ENCODE results near the gene ATP8A2.

DNA sequence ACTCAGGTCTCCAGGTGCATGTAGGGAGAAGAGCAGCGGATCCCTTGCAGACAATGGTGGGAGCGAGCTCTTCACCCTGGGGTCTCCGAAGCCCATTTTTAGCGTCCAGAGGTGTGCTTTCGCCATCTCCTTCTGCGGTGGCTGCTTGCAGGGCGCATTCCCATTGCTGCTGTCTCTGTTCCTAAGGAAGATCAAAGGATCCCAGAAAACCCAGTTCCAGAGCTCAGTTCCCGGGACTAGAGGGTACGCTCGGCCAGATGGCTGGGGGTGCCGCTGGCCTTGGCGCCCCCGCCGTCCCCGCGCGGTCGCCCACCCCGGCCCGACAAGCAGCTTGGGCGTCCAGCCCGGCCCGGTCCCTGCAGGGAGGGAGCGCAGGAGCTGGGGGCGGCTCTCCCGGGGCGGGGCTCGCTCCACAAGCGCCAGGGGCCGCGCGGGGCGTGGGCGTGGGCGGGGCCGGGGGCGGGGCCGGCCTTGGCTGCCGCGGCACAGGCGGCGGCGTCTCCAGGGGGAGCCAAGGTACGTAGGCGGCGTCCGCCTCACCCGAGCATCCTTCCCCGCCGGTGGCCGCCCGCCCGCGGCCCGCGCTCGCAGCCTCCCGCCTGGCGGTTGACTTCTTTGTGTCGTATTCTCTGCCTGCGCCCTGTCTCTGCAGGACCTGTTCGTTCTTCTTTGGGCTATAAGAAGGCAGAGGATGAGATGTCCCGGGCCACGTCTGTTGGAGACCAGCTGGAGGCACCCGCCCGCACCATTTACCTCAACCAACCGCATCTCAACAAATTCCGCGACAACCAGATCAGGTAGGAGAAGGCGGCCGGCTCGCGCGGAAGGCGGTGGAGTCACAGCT is 96.8 kb downstream of the ATP8A2 start:
- TF ChIP-seq, protein P1, sequence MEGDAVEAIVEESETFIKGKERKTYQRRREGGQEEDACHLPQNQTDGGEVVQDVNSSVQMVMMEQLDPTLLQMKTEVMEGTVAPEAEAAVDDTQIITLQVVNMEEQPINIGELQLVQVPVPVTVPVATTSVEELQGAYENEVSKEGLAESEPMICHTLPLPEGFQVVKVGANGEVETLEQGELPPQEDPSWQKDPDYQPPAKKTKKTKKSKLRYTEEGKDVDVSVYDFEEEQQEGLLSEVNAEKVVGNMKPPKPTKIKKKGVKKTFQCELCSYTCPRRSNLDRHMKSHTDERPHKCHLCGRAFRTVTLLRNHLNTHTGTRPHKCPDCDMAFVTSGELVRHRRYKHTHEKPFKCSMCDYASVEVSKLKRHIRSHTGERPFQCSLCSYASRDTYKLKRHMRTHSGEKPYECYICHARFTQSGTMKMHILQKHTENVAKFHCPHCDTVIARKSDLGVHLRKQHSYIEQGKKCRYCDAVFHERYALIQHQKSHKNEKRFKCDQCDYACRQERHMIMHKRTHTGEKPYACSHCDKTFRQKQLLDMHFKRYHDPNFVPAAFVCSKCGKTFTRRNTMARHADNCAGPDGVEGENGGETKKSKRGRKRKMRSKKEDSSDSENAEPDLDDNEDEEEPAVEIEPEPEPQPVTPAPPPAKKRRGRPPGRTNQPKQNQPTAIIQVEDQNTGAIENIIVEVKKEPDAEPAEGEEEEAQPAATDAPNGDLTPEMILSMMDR (IDR thresholded peaks at IDR 0.05), result no peak
- TF ChIP-seq POLR2A (IDR thresholded peaks at IDR 0.05), result no peak

Measured in heart left ventricle (tissue), 13 donors.